Kidney epithelial cell (primary cell): ENCODE results near the gene CGB7. TPM values are rescaled to one million over a fixed set of nuclear protein-coding genes. Genes with fewer than 3 reads are reported as not detected.
"Not testable (repeated sequence)": the region's sequence is repeated elsewhere in the genome, so short reads cannot be mapped to it uniquely, and the experiment has no call there.

Source experiments
- DNase-seq: peaks from one replicate; pipeline ENCODE4 v3.0.0-alpha.2; 2010; ENCODE audit warnings: low read depth
- H3K27me3 ChIP-seq: 2 replicates; pipeline ENCODE4 v1.6.0; 2011; ENCODE audit warnings: low read length; ENCODE audit not compliant: control insufficient read depth, insufficient read depth
- H3K36me3 ChIP-seq: 2 replicates; pipeline ENCODE4 v1.5.1; 2011; ENCODE audit warnings: low read length; ENCODE audit not compliant: control insufficient read depth, insufficient read depth
- H3K4me3 ChIP-seq: 2 replicates; pipeline ENCODE4 v1.5.1; 2011; ENCODE audit warnings: low read depth, mild to moderate bottlenecking, control low read depth, low read length
- CTCF ChIP-seq: IDR thresholded peaks from 2 replicates; pipeline ENCODE4 v1.5.1; 2011; ENCODE audit warnings: mild to moderate bottlenecking, moderate library complexity, low read length, control low read depth, inconsistent platforms; ENCODE audit not compliant: insufficient read depth, poor library complexity, severe bottlenecking
- total RNA-seq: library from RNA; depleted of rRNA; stranded (reverse); fragments of >200 nt; gene quantifications from 2 replicates; pipeline ENCODE4 v1.2.3, GENCODE V29; 2015

Gene CGB7
- total RNA-seq, 1 donor from 2014 or later = 5.5 TPM

DNA sequence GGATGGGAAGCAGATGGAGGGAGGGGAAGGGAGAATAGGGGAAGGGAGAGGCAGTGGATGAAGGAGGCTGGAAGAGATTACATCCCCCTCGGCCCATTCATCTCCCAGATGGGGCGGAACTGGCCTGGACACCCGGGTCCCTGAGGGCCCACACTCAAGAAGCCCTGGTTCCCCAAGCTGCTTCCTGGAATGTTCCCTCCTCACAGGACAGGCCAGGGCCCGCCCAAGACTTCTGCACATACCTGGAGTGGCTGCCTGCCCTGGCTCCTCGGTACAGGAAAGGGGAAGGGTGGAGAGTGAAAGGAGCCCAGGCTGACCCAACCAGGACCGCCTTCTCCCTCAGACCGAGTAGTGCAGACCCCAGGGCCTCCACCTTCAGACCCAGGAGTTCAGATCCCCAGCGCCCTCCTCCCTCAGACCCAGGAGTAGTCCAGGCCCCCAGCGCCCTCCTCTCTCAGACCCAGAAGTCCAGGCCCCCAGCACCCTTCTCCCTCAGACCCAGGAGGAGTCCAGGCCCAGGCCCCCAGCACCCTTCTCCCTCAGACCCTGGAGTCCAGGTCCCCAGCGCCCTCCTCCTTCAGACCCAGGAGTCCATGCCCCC, 6.6 kb upstream of the CGB7 start:
- Histone ChIP-seq H3K4me3 (peak overlapping the region; percentile 7), H3K36me3 (no peaks in the 10 kb centered on the region), H3K27me3 (peaks cover 19% of the 10 kb centered on the region)
- no peak for TF ChIP-seq CTCF
- DNase-seq = no peak

- Histone ChIP-seq H3K4me3 (no peak overlapping the region), H3K27me3 (peaks cover 14% of the 10 kb centered on the region), H3K36me3 (no peaks in the 10 kb centered on the region)
- DNase-seq = no peak
- no peak for TF ChIP-seq CTCF
Measured at GRCh38 chr19:49061445-49061844, 3.9 kb upstream of the CGB7 start.

- H3K27me3 ChIP-seq = peaks cover 10% of the 10 kb centered on the region
- no peaks in the 10 kb centered on the region for H3K36me3 ChIP-seq
Measured at GRCh38 chr19:49061000-49061399, 3.5 kb upstream of the CGB7 start.

GRCh38 chr19:49059053-49059452, 1.5 kb upstream of the CGB7 start:
- Histone ChIP-seq H3K27me3 (no peaks in the 10 kb centered on the region), H3K36me3 (no peaks in the 10 kb centered on the region), H3K4me3 (no peak overlapping the region)
- no peak for DNase-seq
- no peak for TF ChIP-seq CTCF

More at GRCh38 chr19:49061000-49061399, 3.5 kb upstream of the CGB7 start:
- no peak overlapping the region for H3K4me3 ChIP-seq
- TF ChIP-seq CTCF = no peak
- no peak for DNase-seq

DNA sequence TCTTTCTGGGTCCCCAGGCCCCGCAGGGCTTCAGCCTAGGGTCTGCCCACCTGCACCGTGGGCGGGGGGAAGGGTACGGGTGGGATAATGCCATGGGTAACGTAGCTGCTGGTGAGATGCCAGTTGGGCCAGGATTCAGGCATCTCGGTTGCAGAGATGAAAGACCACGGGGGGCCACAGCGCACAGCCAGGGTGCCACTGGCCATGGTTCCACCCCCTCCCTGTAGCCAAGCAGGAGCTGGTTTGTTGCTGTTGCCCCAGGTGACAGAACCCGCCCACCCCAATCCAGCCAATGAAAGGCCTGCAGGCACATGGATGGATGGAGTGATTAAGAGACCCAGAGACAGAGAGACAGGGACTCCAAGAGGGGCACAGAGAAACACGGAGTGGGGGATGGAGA, 1.0 kb upstream of the CGB7 start:
- DNase-seq = no peak
- no peak for TF ChIP-seq CTCF
- no peaks in the 10 kb centered on the region for H3K36me3 ChIP-seq
- no peak overlapping the region for H3K4me3 ChIP-seq
- no peaks in the 10 kb centered on the region for H3K27me3 ChIP-seq

DNA sequence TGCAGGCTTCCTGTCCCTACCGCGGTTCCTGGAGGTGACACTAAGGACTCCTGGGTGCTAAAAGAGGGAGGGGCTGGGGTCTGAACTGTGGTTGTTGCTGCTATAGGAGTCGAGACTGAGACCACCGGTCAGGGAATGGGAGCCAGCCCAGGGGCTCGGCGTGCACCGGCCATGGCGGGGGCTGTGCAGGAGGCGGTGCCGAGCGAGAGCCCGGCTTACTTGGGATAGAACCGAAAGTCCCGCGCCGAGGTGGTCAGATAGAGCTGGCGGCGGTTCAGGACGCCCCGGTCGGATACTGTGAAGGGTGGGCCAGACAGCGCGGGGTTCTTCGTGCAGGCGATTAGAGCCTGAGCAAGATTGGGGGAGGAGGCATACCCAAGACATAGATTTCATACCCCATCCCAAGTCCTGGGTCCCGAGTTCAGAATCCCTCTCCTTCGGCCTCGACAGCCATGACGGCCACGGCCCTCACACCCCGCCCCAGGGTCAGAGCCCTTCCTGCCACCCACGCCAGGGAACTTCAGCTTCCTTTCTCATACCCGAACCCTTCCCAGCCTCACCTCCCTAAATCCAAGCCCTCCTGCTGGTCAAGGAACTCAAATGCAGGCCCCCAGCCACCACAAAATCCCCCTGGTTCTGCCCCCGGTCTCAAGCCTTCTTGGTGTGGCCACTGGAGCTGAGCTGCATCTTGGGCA, 500 bp downstream of the CGB7 start:
- DNase-seq, H3K36me3 ChIP-seq, H3K27me3 ChIP-seq: not testable (repeated sequence)
- H3K4me3 ChIP-seq = peak overlapping the region; percentile 60
